Osteocyte (in vitro differentiated cells): Measurements from ENCODE around the gene UBE3D. TPM values are rescaled to one million over a fixed set of nuclear protein-coding genes. Genes with fewer than 3 reads are reported as not detected.
"Not testable (repeated sequence)": the region's sequence is repeated elsewhere in the genome, so short reads cannot be mapped to it uniquely, and the experiment has no call there.

Experiments used
- DNase-seq: peaks from one replicate; pipeline ENCODE4 v3.0.0; 2021; ENCODE audit warnings: mixed read lengths; ENCODE audit not compliant: unreplicated experiment; ENCODE audit errors: extremely low spot score
- H3K27ac Mint-ChIP-seq: one replicate; pipeline ENCODE4 v1.8.0; 2021; ENCODE audit warnings: mild to moderate bottlenecking, mixed read lengths; ENCODE audit not compliant: unreplicated experiment
- H3K27me3 Mint-ChIP-seq: one replicate; pipeline ENCODE4 v1.8.0; 2021; ENCODE audit warnings: mixed read lengths; ENCODE audit not compliant: unreplicated experiment
- H3K36me3 Mint-ChIP-seq: one replicate; pipeline ENCODE4 v1.8.0; 2021; ENCODE audit warnings: mixed read lengths; ENCODE audit not compliant: unreplicated experiment
- H3K4me1 Mint-ChIP-seq: one replicate; pipeline ENCODE4 v1.8.0; 2021; ENCODE audit warnings: mixed read lengths; ENCODE audit not compliant: unreplicated experiment
- H3K4me3 Mint-ChIP-seq: one replicate; pipeline ENCODE4 v1.8.0; 2021; ENCODE audit warnings: mild to moderate bottlenecking, moderate library complexity, mixed read lengths; ENCODE audit not compliant: unreplicated experiment
- H3K9me3 Mint-ChIP-seq: one replicate; pipeline ENCODE4 v1.8.0; 2021; ENCODE audit warnings: mixed read lengths; ENCODE audit not compliant: unreplicated experiment
- CTCF ChIP-seq: fragments of 200-600 bp; sonication (generic); IDR thresholded peaks from 2 replicates; pipeline ENCODE4 v1.5.0; 2021; ENCODE audit warnings: antibody characterized with exemption, mild to moderate bottlenecking, moderate library complexity
- total RNA-seq: library from RNA; stranded (reverse); gene quantifications from 2 replicates; pipeline ENCODE4 v1.2.1, GENCODE V29; 2021

Gene UBE3D
- total RNA-seq, 1 donor from 2014 or later = 4.8 TPM

GRCh38 chr6:82904860-82905259 lies 160.8 kb downstream of the UBE3D start:
- peaks cover 41% of the 10 kb centered on the region for H3K4me1 Mint-ChIP-seq
- no peaks in the 10 kb centered on the region for H3K36me3 Mint-ChIP-seq
- H3K27ac Mint-ChIP-seq = no peak overlapping the region
- no peak for TF ChIP-seq CTCF
- no peaks in the 10 kb centered on the region for H3K9me3 Mint-ChIP-seq
- no peaks in the 10 kb centered on the region for H3K27me3 Mint-ChIP-seq
- no peak overlapping the region for H3K4me3 Mint-ChIP-seq
- DNase-seq = no peak

GRCh38 chr6:82904257-82904656 lies 161.4 kb downstream of the UBE3D start:
- Mint-ChIP-seq H3K27me3 (no peaks in the 10 kb centered on the region), H3K27ac (no peak overlapping the region)

DNA sequence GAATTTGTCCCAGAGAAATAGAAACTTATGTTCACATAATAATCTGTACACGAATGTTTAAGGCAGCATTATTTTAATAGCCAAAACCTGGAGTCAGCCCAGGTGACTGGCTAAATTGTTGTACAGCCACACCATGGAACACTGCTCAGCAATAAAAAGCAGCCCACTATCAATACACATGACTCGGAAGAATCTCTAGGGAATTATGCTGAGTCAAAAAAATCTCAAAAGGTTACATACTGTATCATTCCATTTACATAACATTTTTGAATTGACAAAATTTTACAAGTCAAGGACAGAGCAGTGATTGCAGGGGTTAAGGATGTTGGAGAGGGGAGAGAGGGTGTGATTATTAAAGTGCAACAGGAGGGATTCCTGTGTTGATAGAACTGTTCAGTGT lies 163.4 kb downstream of the UBE3D start:
- H3K36me3 Mint-ChIP-seq = no peaks in the 10 kb centered on the region
- TF ChIP-seq CTCF = no peak
- peaks cover 16% of the 10 kb centered on the region for H3K4me1 Mint-ChIP-seq
- no peaks in the 10 kb centered on the region for H3K9me3 Mint-ChIP-seq
- DNase-seq = no peak
- no peak overlapping the region for H3K4me3 Mint-ChIP-seq
- no peak overlapping the region for H3K27ac Mint-ChIP-seq
- H3K27me3 Mint-ChIP-seq = no peaks in the 10 kb centered on the region

More at GRCh38 chr6:82904257-82904656, 161.4 kb downstream of the UBE3D start:
- Mint-ChIP-seq H3K4me3 (no peak overlapping the region), H3K36me3 (no peaks in the 10 kb centered on the region), H3K4me1 (peaks cover 35% of the 10 kb centered on the region), H3K9me3 (no peaks in the 10 kb centered on the region)
- no peak for TF ChIP-seq CTCF
- no peak for DNase-seq

GRCh38 chr6:82894653-82895259 lies 170.9 kb downstream of the UBE3D start:
- H3K9me3 Mint-ChIP-seq = no peaks in the 10 kb centered on the region
- H3K27ac Mint-ChIP-seq = no peak overlapping the region
- H3K4me3 Mint-ChIP-seq = no peak overlapping the region
- H3K27me3 Mint-ChIP-seq = no peaks in the 10 kb centered on the region
- no peak for DNase-seq
- H3K36me3 Mint-ChIP-seq = no peaks in the 10 kb centered on the region
- H3K4me1 Mint-ChIP-seq = peaks cover 9% of the 10 kb centered on the region
- no peak for TF ChIP-seq CTCF

DNA sequence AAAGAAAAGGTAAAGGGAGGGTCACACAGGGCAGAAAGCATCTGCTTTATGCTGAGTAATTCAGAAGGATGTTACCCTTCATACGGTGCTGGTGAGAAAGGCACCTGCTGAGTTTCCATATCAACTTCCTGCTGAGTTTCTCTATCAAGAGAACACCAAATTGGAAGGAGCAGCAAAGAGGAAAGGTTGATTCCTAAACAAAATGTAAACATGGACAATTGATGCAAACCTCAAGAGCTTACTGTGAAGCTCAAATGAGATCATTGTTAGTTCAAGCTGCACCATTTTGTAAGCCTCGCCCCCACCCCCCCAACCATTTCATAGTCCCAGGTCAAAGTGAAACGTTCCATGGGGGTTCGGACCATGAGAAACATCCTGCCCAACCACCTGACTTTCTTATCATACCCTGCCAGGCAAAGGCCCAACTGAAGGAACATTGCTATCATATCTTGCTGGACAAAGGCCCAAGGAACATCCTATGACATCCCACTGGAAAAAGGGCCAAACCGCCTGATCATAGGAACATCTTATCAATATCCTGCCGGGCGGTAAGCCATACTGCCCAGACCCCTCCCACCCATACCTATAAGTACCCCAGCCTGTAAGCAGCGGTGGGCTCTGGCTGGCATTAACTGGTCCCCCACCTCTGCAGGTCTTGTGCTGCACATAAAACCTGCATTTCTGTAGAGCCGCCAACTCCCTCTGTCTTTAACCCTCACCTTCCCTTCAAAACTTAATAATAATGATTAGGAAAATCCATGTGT lies 171.6 kb downstream of the UBE3D start:
- no peak for DNase-seq
- Mint-ChIP-seq H3K4me3 (no peak overlapping the region), H3K27ac (no peak overlapping the region), H3K27me3 (no peaks in the 10 kb centered on the region), H3K9me3 (no peaks in the 10 kb centered on the region), H3K4me1 (peaks cover 9% of the 10 kb centered on the region), H3K36me3 (no peaks in the 10 kb centered on the region)
- no peak for TF ChIP-seq CTCF

DNA sequence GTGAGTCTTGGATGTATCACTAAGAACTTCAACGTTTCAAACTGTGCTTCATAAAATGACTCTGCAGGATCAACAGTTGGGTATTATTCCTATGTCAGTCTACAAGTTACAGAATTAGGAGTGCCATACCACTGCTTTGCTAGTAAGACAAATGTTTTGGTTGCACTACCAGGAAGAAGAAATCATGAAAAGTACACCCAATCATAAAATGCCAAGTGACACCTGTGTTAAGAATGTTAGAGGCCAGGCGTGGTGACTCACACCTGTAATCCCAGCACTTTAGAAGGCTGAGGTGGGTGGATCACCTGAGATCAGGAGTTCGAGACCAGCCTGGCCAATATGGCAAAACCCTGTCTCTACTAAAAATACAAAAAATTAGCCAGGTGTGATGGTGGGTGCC lies 174.1 kb downstream of the UBE3D start:
- not testable (repeated sequence) for DNase-seq, H3K4me1 Mint-ChIP-seq, H3K4me3 Mint-ChIP-seq, H3K27me3 Mint-ChIP-seq, H3K27ac Mint-ChIP-seq, H3K36me3 Mint-ChIP-seq, H3K9me3 Mint-ChIP-seq
